Skin of body (tissue), 2 donors: ENCODE results near the gene ANK3. TPM values are rescaled to one million over a fixed set of nuclear protein-coding genes. Genes with fewer than 3 reads are reported as not detected.
A peak's percentile ranks its signal among the peaks of the same experiment; 100 is the strongest.
"Not testable (repeated sequence)": the region's sequence is repeated elsewhere in the genome, so short reads cannot be mapped to it uniquely, and the experiment has no call there.

ENCODE experiments used
- DNase-seq: peaks from one replicate; lab custom pipeline; 2025; lab: John Stamatoyannopoulos, UW
- total RNA-seq: library from RNA; depleted of rRNA; stranded (reverse); fragments of >200 nt; gene quantifications from one replicate; pipeline ENCODE4 v1.2.3, GENCODE V29; 2014

ANK3 gene
- total RNA-seq, 1 donor from 2014 or later: 78.0 TPM

GRCh38 chr10:60309891-60310290, 79.8 kb downstream of the ANK3 start:
- DNase-seq: no peak

GRCh38 chr10:60309371-60309770, 80.3 kb downstream of the ANK3 start:
- no peak for DNase-seq

DNA sequence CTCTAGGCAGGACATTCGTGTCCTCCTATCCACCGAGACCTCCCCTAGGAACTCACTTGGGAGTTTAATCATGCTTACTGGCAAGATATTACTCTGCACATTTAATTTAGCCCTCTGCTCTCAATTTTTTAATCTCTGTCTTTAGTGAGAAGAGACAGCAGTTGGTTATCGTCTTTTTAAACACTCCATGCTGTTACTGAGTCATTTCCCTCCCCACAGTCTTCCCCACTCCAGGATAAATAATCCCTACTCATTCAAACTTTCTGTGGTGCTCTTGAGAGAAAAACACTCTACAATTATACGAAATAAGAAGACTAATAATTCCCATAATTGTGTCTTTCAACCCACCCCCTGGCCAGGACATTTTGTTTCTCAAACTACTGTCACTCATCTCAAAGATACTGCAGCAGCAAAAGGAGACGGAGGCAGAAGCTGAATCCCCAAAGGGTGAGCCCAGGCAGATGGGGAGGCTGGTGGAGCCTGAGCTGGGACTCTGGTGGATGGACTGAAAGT, 84.2 kb downstream of the ANK3 start:
- no peak for DNase-seq

DNA sequence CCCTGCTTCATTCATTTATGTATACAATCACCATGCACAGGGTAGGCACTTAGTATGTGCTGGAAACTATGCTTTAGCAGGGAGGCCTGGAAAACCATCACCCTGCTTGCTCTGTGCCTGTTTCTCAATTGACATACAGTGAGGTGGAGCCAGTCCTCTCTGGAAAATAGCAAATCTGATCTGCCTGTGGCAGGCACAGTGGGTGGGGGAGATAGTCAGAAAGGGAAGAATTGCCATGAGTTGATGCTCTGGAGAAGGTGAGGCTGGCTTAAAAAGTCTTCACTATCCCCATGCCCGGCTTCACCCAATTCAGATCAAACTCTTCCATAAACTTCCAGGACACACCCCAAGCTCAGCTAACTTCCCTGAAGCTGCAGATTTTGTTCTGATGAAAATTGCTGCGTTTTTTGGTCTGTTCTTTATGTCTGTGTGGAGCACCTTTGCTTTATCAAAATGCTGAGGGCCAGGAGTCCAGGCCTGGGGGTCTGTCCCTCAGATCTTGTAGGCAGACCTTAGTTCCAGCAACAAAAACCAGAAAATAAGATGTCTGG, 84.8 kb downstream of the ANK3 start:
- DNase-seq: no peak

- no peak for DNase-seq
These were observed 85.9 kb downstream of the ANK3 start for GRCh38 chr10:60303778-60304177.

- no peak for DNase-seq
These were observed 89.5 kb downstream of the ANK3 start for GRCh38 chr10:60299961-60300883.

DNA sequence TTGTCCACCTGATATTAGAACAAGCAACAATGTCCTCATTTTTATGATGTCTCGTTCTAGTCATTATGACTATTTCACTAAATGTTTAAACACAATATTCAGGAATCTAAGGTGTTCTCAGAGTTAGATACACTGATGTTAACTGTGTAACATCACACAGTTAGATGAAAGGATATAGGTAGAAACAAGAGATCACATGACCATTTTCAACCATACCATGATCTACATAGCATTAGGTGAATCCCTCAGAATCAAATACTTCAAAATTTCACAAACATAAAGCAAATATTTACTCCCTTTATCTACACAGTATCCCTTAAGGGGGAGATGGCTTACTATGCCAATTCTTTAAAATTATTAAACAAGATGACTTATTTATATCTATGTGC, 90.3 kb downstream of the ANK3 start:
- DNase-seq: no peak

DNA sequence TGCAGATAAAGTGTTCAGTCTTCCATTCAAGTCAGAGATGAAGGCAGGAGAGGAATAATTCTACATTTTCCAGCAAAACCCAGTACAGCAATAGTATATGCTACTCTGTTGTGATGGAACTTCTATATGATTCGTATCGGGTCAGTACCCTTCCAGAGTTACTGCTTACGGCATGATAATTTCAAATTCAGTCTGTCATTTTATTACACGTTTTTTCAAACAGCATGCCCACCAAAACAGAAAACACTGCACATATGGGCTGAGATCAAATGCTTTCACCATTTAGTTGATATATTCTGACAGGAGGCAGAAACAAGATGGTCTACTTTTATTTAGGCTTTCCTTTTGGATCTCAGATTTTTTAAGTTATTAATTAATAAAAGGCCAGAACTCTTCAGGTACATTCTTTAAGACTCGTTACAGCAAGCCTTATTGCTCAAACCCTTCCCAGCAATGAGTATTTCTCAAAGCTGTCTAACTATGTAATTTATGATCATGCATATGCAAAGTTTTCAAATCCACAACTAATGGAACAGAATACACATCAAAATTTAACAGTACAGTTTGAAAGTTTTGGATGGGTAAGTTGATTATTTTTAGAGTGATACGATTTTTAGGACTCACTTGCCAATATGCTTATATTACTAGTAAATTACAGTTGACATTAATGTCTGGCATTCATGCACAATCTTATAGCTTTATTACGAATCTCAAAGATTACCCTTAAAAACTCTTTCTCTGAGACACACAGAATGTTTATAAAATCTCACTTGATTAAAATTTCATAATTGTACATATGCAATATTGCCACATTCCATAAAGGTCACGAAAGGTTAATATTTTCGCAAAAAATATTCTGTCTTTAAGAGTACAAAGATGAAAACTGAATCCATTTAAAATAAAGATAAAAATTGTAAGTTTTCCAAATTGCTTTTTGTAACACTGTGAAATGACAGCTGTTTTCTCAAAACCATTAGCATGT, 91.0 kb downstream of the ANK3 start:
- DNase-seq: no peak

DNA sequence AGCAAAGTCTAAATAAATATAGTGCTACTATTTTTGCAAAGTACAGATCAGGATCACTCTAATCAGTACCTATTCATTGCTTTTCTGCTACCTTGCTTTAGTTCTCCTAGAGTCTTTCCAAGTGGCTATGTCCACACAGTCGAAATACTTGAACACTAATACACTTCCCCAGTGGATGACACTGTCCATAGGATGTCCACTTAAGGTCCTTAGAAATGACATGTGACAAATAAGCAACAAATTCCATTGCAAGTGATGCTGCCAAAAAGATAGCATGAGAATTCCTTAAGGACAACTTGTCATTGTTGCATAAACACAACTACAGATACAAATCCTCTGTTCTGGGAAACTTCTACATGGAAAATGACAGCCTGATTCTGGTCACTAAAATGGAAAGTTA, 93.6 kb downstream of the ANK3 start:
- DNase-seq: no peak

DNA sequence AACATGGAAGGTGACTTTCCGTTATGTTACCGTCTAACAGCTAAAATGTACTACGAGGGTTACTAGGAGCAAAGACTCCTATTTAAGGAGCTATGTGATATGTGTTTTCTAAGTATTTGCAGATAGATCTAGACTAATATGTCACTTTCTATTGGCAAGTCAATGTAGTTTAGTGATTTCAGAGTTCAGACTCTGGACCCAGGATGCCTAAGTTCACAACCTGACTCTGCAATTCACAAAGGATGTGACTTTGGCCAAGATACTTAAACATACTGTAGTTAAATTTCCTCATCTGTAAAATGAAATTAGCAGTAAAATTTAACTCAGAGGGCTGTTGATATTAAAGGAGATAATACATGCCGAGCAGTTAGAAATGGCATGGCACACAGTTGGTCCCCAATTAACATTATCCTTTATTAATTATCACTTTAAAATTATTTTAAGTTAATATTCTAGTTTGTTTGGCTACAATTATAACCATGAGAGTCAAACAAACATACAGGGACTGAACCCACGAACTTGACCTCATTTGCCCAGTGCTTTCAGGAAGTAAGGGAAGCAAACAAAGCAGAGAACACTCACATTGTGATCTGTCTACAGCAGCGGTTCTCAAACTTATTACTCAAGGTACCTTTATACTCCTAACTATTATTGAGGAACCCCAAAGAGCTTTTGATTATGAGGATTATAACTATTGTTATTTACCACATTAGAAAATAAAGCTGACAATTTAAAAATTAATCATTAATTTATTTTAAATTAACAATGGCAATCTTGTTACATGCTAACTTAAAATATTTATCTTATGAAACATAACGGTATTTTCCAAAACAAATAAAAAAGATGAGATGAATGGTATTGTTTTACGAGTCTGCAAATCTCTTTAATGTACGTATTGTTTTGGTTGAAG, 94.4 kb downstream of the ANK3 start:
- DNase-seq: no peak

DNA sequence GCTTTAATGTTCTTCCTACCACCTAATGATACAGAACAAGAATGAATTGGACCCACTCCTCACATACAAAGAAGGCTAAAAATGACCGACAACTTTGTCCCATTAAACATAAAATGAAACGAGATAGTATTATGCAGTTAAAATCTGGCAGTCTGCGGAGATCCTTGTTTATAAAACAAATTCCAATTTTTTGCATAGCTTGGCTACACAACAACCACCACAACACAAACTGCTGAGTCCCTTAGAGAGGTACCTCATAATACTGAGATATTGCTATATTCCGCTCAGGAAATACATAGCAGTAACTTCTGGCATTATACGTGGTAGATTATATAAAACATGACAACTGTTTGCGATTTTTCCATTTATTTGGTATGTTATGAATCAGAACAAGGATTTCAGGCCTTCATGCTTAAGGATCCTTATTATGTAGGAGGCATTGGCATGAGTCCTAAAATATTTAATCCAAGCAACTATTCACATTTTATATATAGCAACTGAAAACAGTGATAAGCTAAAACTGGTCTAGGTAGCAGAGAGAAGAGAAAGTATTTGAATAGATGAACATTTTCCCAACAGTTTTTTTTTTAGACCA, 96.0 kb downstream of the ANK3 start:
- DNase-seq: no peak

DNA sequence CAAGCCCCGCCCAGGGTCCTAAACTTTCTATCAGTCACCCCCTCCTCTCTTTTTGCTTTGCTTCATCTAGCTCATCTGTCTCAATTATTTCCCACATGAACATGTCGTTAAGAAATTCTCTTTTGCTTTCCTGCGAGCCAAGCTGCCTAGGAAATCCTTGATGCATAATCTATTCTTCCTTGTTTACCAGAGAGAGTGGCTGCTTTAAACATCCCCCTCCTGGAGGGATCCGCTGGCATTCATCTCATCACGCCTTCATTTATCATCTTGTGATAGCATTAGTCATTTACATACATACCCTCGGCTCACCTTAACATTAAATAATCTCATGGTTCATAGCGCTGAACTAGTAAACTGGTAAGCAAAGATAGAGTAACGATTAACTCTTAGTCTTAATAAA, 96.7 kb downstream of the ANK3 start:
- no peak for DNase-seq

GRCh38 chr10:60292536-60292935, 97.1 kb downstream of the ANK3 start:
- DNase-seq: not testable (repeated sequence)

DNA sequence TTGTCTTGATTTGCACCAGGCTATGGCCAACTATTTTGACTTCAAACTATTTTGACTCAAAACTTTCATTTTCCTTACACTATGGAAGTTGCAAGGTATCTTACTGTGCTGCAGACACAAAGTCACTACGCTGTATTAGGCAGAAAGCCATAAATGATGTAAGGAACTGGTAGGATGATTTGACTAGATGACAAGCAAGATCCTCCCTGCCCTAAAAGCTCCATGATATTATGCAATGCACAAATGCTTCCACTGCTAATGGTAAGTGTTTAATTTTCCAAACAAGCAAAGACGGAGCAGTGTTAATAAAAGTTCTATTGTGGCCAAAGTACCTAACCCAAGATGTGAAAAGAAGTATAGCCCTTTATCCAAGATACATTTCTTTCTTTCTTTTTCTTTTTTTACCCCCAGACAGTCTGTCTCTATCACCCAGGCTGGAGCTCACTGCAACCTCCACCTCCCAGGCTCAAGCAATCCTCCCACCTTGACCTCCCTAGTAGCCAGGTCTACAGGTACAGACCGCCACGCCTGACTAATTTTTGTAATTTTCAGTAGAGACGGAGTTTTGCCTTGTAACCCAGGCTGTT, 98.2 kb downstream of the ANK3 start:
- peak; percentile 10 for DNase-seq

- DNase-seq: no peak
These were observed 99.1 kb downstream of the ANK3 start for GRCh38 chr10:60290558-60290957.

DNA sequence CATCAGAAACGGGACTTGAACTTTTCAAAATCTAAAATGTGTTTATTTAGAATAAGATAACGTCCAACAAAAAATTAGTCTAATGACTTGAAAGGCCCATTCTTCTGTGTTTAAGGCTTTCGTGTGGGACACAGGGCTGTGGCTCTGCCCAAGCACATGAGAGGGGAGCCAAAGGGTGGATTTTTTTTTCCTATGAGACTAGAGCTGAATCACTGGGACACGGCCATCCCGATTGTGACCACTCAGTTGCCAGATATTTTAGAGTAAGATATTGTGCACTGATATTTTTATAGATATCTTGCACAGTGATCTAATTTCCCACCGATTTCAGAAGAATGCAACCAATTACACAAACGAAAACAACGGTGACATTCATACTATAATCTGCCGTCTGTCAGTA, 99.9 kb downstream of the ANK3 start:
- DNase-seq: no peak

DNA sequence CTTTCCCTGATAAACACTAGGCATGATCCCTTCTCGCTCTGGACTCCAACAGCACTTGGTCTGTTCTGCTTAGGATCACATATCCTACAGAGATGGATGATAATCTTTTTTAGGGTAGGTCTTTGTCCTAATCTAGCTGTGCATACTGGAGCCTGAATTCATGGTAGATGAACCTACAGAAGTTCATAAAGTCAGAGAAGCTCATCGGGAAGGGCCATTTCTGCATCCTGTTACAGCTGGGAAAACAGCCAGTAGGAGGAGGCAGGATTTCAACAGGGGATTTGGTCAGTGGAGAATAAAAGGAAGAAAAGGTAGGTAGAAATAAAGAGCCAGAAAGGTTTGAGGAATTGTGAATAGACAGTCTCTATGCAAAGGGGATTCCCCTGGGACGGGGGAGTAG, 101.4 kb downstream of the ANK3 start:
- no peak for DNase-seq

GRCh38 chr10:60286559-60286958, 103.1 kb downstream of the ANK3 start:
- no peak for DNase-seq

- DNase-seq: no peak
These were observed 106.3 kb downstream of the ANK3 start for GRCh38 chr10:60283397-60283796.
